GM12873 (cell line): ENCODE data around the gene DDX31.

Source experiments
- CTCF ChIP-seq: IDR thresholded peaks from 2 replicates; pipeline ENCODE4 v1.5.1; 2012; ENCODE audit warnings: low read depth, mild to moderate bottlenecking, moderate library complexity, low read length, control low read depth; ENCODE audit not compliant: insufficient read depth; ENCODE audit errors: missing control alignments

Gene DDX31

GRCh38 chr9:132547052-132547431, 122.7 kb downstream of the DDX31 start:
- TF ChIP-seq CTCF, result no peak

GRCh38 chr9:132546148-132547051, 123.4 kb downstream of the DDX31 start:
- TF ChIP-seq CTCF, result peak; percentile 43

- TF ChIP-seq CTCF, result no peak
Measured at GRCh38 chr9:132545578-132545977, 124.2 kb downstream of the DDX31 start.

GRCh38 chr9:132543960-132544359, 125.8 kb downstream of the DDX31 start:
- TF ChIP-seq CTCF, result no peak

- no peak for TF ChIP-seq CTCF
Measured at GRCh38 chr9:132543251-132543650, 126.5 kb downstream of the DDX31 start.
